Esophagus squamous epithelium (tissue), 5 donors: ENCODE data around the gene TWIST2. TPM values are rescaled to one million over a fixed set of nuclear protein-coding genes. Genes with fewer than 3 reads are reported as not detected.

Experiments used
- DNase-seq: peaks from one replicate; lab custom pipeline; 2025; lab: John Stamatoyannopoulos, UW
- H3K27ac ChIP-seq, 4 donors: fragments of 200-600 bp; sonication (generic); one replicate each; pipeline ENCODE4 v1.5.1; 2016 to 2019; ENCODE audit warnings: mild to moderate bottlenecking in 1 of 4
- H3K27me3 ChIP-seq, 4 donors: fragments of 200-600 bp; sonication (generic); 1 replicate in 3 of 4; 2 replicates in 1 of 4; pipeline versions ENCODE4 v1.5.1 to v1.6.0; 2017 to 2021; ENCODE audit warnings: antibody characterized with exemption in 1 of 4
- H3K36me3 ChIP-seq, 3 donors: fragments of 200-600 bp; sonication (generic); one replicate each; pipeline ENCODE4 v1.5.1; 2016 to 2019
- H3K4me1 ChIP-seq, 3 donors: fragments of 200-600 bp; sonication (generic); one replicate each; pipeline ENCODE4 v1.5.1; 2017 to 2019
- H3K4me3 ChIP-seq, 4 donors: fragments of 200-600 bp; sonication (generic); 1 replicate in 3 of 4; 2 replicates in 1 of 4; pipeline ENCODE4 v1.5.1; 2016 to 2019; ENCODE audit warnings: mild to moderate bottlenecking in 2 of 4, moderate library complexity in 1 of 4
- H3K9me3 ChIP-seq, 3 donors: fragments of 200-600 bp; sonication (generic); one replicate each; pipeline ENCODE4 v1.5.1; 2016 to 2019
- POLR2A ChIP-seq, 4 donors: fragments of 450-650 bp; IDR thresholded peaks; one replicate each; pipeline ENCODE4 v1.6.1; 2017; ENCODE audit warnings: antibody characterized with exemption in 4 of 4, mild to moderate bottlenecking in 4 of 4, moderate library complexity in 3 of 4
- WGBS, 2 donors: methylation state at CpG; one replicate each; pipeline ENCODE4 v1.1.5; 2018; 5-methylcytosine and 5-hydroxymethylcytosine counted together
- intact Hi-C: fragments of 100-400 bp; cut with DNase I; formaldehyde crosslinking; loops from one replicate; pipeline ENCODE4 v1.15.0; 2022
- total RNA-seq, 4 donors: library from RNA; depleted of rRNA; stranded (reverse); fragments of >200 nt; gene quantifications; one replicate each; pipeline ENCODE4 v1.1.0, GENCODE V29; 2016
- TF ChIP-seq, protein P1 (sequence below), 6 experiments: fragments of 450-650 bp in 4 of 6; fragments of 200-600 bp in 2 of 6; sonication (generic) in 2 of 6; IDR thresholded peaks; one replicate each; pipeline ENCODE4 v1.5.1; 2016 to 2019; ENCODE audit warnings: antibody characterized with exemption in 6 of 6, mild to moderate bottlenecking in 4 of 6, moderate library complexity in 4 of 6
- donor health status: DM: yes; HTN: yes; CAD: no.

The TWIST2 gene
- total RNA-seq, 4 donors from 2014 or later, result 3.1 to 33.0 (median 4.9) TPM

GRCh38 chr2:238856713-238857567 is 9.1 kb downstream of the TWIST2 start:
- Histone ChIP-seq H3K4me3 (no peak overlapping the region), H3K36me3 (no peaks in the 10 kb centered on the region), H3K4me1 (peaks cover 0 to 22% (median 0%) of the 10 kb centered on the region in 3 donors), H3K9me3 (no peaks in the 10 kb centered on the region), H3K27me3 (peaks cover 0 to 42% (median 0%) of the 10 kb centered on the region in 4 donors), H3K27ac (peak overlapping the region in 3 of 4 donors; percentile 25 to 55 (median 28))
- TF ChIP-seq, protein P1, sequence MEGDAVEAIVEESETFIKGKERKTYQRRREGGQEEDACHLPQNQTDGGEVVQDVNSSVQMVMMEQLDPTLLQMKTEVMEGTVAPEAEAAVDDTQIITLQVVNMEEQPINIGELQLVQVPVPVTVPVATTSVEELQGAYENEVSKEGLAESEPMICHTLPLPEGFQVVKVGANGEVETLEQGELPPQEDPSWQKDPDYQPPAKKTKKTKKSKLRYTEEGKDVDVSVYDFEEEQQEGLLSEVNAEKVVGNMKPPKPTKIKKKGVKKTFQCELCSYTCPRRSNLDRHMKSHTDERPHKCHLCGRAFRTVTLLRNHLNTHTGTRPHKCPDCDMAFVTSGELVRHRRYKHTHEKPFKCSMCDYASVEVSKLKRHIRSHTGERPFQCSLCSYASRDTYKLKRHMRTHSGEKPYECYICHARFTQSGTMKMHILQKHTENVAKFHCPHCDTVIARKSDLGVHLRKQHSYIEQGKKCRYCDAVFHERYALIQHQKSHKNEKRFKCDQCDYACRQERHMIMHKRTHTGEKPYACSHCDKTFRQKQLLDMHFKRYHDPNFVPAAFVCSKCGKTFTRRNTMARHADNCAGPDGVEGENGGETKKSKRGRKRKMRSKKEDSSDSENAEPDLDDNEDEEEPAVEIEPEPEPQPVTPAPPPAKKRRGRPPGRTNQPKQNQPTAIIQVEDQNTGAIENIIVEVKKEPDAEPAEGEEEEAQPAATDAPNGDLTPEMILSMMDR (IDR thresholded peaks at IDR 0.05), result no peak
- TF ChIP-seq POLR2A (IDR thresholded peaks at IDR 0.05), result no peak
- intact Hi-C loops, result no loop called here
- 74 to 75% methylated on average over 6 to 11 of the region's 16 CpGs for WGBS, 2 donors
- DNase-seq, result no peak

- Histone ChIP-seq H3K27me3 (peaks cover 0 to 36% (median 0%) of the 10 kb centered on the region in 4 donors), H3K36me3 (no peaks in the 10 kb centered on the region), H3K4me1 (peaks cover 0 to 23% (median 0%) of the 10 kb centered on the region in 3 donors), H3K4me3 (no peak overlapping the region), H3K9me3 (no peaks in the 10 kb centered on the region), H3K27ac (peak overlapping the region in 1 of 4 donors; percentile 25)
- no peak for TF ChIP-seq POLR2A (IDR thresholded peaks at IDR 0.05)
- TF ChIP-seq, protein P1 (IDR thresholded peaks at IDR 0.05), result no peak
- DNase-seq, result no peak
- WGBS, 2 donors, result 67 to 76% methylated on average over 4 of the region's 4 CpGs
- intact Hi-C loops, result no loop called here
Observed at GRCh38 chr2:238857959-238858358, 10.1 kb downstream of the TWIST2 start.

DNA sequence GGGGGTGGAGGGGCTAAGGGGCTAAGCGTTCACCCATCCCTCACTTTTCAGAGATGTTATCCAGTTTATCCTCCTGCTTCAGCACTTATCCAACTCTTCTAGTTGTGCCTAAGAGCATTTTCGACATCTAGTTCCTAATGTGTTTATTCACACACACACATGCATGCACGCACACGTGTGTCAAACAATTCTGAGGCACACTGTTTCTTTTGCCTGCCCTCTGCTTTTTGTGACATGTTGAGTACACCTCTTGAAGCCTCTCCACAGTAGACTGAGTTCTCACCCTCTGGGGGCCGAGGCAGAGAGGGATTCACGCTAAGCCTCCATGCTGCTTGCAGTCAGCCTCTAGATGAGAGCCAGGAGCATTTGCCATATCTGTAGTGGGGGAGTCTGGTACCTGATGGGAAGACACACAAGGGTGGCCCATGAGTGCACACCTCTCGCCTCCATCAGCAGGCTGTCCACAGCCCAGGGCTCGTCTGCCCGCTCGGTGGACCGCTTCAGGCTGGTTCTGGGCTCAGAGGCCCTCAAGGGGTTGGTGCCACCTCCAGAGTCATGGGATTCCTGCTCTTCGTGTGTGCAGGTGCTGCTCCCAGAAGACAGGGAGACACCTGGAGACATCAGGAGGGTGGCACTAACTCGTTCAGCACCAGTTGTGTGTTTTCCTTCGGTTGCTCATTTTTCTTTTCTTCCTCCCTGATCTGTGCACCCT is 11.9 kb downstream of the TWIST2 start:
- WGBS, 2 donors, result 75 to 78% methylated on average over 7 to 12 of the region's 14 CpGs
- intact Hi-C loops, result no loop called here
- Histone ChIP-seq H3K9me3 (no peaks in the 10 kb centered on the region), H3K27me3 (peaks cover 0 to 25% (median 0%) of the 10 kb centered on the region in 4 donors), H3K4me3 (no peak overlapping the region), H3K4me1 (peaks cover 12 to 41% (median 13%) of the 10 kb centered on the region in 3 donors), H3K36me3 (no peaks in the 10 kb centered on the region), H3K27ac (peak overlapping the region in 3 of 4 donors; percentile 31 to 50 (median 42))
- TF ChIP-seq, protein P1 (IDR thresholded peaks at IDR 0.05), result no peak
- TF ChIP-seq POLR2A (IDR thresholded peaks at IDR 0.05), result no peak
- no peak for DNase-seq

- Histone ChIP-seq H3K9me3 (no peaks in the 10 kb centered on the region), H3K27ac (peak overlapping the region in 3 of 4 donors; percentile 50 to 84 (median 51)), H3K4me1 (peaks cover 20 to 55% (median 21%) of the 10 kb centered on the region in 3 donors), H3K27me3 (peaks cover 0 to 12% (median 0%) of the 10 kb centered on the region in 4 donors), H3K36me3 (no peaks in the 10 kb centered on the region), H3K4me3 (no peak overlapping the region)
- no peak for DNase-seq
- 78 to 80% methylated on average over 12 to 13 of the region's 21 CpGs for WGBS, 2 donors
- intact Hi-C loops, result no loop called here
- TF ChIP-seq POLR2A (IDR thresholded peaks at IDR 0.05), result no peak
- TF ChIP-seq, protein P1 (IDR thresholded peaks at IDR 0.05), result no peak
Observed at GRCh38 chr2:238861013-238861730, 13.3 kb downstream of the TWIST2 start.
